HL-60 (cell line): Measurements from ENCODE around the gene GNG2.

ENCODE experiments used
- GABPA ChIP-seq: IDR thresholded peaks from 2 replicates; pipeline ENCODE4 v1.6.1; 2012; ENCODE audit warnings: low read depth
- SPI1 ChIP-seq: IDR thresholded peaks from 2 replicates; pipeline ENCODE4 v1.6.1; 2012; ENCODE audit warnings: low read depth, mild to moderate bottlenecking, borderline replicate concordance

DNA sequence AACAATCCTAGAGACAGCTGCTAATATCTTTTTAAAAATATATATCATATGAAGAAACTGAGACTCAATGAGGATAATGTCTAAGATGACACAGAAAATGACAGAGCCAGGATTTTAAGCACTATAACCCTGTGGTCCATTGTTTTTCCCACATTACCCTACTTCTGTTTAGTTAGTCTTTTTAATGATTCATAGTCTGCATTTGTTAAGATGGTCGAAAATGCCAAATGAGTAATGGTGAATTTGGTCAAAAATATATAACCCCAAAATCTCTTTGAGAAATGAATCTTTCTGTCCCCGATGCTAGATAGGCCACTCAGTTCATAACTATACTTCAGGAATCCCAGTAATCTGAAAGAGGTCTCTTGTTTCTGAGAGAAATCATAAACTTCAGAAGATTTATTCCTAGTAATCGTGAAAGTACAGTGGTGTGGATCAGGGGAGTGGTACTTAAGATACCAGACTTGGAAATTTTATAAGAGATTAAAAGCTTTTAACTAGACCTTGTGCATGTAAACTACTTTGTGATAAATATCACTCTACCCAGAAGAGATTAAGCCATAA, 139.7 kb downstream of the GNG2 start:
- TF ChIP-seq SPI1, result no peak
- TF ChIP-seq GABPA, result no peak
